ENCODE results near the gene KLHL10. TPM values are rescaled to one million over a fixed set of nuclear protein-coding genes. Genes with fewer than 3 reads are reported as not detected.

The KLHL10 gene
- total RNA-seq, 1 donor from 2014 or later, result not detected

- no peaks in the 10 kb centered on the region for H3K27me3 Mint-ChIP-seq (ENCODE audit: low read depth)
- peaks cover under 1% of the 10 kb centered on the region for H3K4me1 Mint-ChIP-seq
- H3K27ac Mint-ChIP-seq (ENCODE audit: unreplicated experiment), result no peak overlapping the region
- TF ChIP-seq CTCF (conservative IDR thresholded peaks at IDR 0.05), result no peak
- DNase-seq (ENCODE audit: low read depth, low spot score), result no peak
- H3K9me3 Mint-ChIP-seq, result no peaks in the 10 kb centered on the region
- no peak overlapping the region for H3K4me3 Mint-ChIP-seq
- H3K36me3 Mint-ChIP-seq (ENCODE audit: low read depth), result peaks cover 22% of the 10 kb centered on the region
Measured at GRCh38 chr17:41891135-41892020, 53.8 kb downstream of the KLHL10 start.

- no peak overlapping the region for H3K27ac Mint-ChIP-seq (ENCODE audit: unreplicated experiment)
- H3K9me3 Mint-ChIP-seq, result no peaks in the 10 kb centered on the region
- TF ChIP-seq CTCF (conservative IDR thresholded peaks at IDR 0.05), result no peak
- DNase-seq (ENCODE audit: low read depth, low spot score), result no peak
- no peak overlapping the region for H3K4me3 Mint-ChIP-seq
- H3K4me1 Mint-ChIP-seq, result no peaks in the 10 kb centered on the region
- H3K27me3 Mint-ChIP-seq (ENCODE audit: low read depth), result no peaks in the 10 kb centered on the region
- peaks cover 24% of the 10 kb centered on the region for H3K36me3 Mint-ChIP-seq (ENCODE audit: low read depth)
Measured at GRCh38 chr17:41892021-41892376, 54.4 kb downstream of the KLHL10 start.

GRCh38 chr17:41893384-41893783 is 55.8 kb downstream of the KLHL10 start:
- Mint-ChIP-seq H3K36me3 (ENCODE audit: low read depth) (peaks cover 32% of the 10 kb centered on the region), H3K4me3 (no peak overlapping the region), H3K4me1 (no peaks in the 10 kb centered on the region), H3K27ac (ENCODE audit: unreplicated experiment) (no peak overlapping the region), H3K9me3 (no peaks in the 10 kb centered on the region), H3K27me3 (ENCODE audit: low read depth) (no peaks in the 10 kb centered on the region)
- DNase-seq (ENCODE audit: low read depth, low spot score), result no peak
- TF ChIP-seq CTCF (conservative IDR thresholded peaks at IDR 0.05), result no peak

GRCh38 chr17:41894791-41895331 is 57.2 kb downstream of the KLHL10 start:
- TF ChIP-seq CTCF (conservative IDR thresholded peaks at IDR 0.05), result no peak
- DNase-seq (ENCODE audit: low read depth, low spot score), result no peak
- H3K9me3 Mint-ChIP-seq, result no peaks in the 10 kb centered on the region
- no peaks in the 10 kb centered on the region for H3K4me1 Mint-ChIP-seq
- no peak overlapping the region for H3K4me3 Mint-ChIP-seq
- H3K27ac Mint-ChIP-seq (ENCODE audit: unreplicated experiment), result peak overlapping the region; percentile 36
- H3K27me3 Mint-ChIP-seq (ENCODE audit: low read depth), result no peaks in the 10 kb centered on the region
- H3K36me3 Mint-ChIP-seq (ENCODE audit: low read depth), result peaks cover 40% of the 10 kb centered on the region

GRCh38 chr17:41895617-41896016 is 58.0 kb downstream of the KLHL10 start:
- peak overlapping the region; percentile 21 for H3K27ac Mint-ChIP-seq (ENCODE audit: unreplicated experiment)
- H3K4me1 Mint-ChIP-seq, result no peaks in the 10 kb centered on the region
- no peak overlapping the region for H3K4me3 Mint-ChIP-seq
- peaks cover 38% of the 10 kb centered on the region for H3K36me3 Mint-ChIP-seq (ENCODE audit: low read depth)
- no peaks in the 10 kb centered on the region for H3K9me3 Mint-ChIP-seq
- H3K27me3 Mint-ChIP-seq (ENCODE audit: low read depth), result no peaks in the 10 kb centered on the region
- no peak for DNase-seq (ENCODE audit: low read depth, low spot score)
- no peak for TF ChIP-seq CTCF (conservative IDR thresholded peaks at IDR 0.05)
